HCT116 (cell line): ENCODE results near the gene AMZ1. TPM values are rescaled to one million over a fixed set of nuclear protein-coding genes. Genes with fewer than 3 reads are reported as not detected.

Experiments
- ATAC-seq: fragments of 200-7000 bp; cut with Tn5 transposase; 2 replicates; pipeline ENCODE4 v1.9.1; 2020; ENCODE audit warnings: mild to moderate bottlenecking, moderate library complexity
- BruUV-seq: library from RNA; stranded (reverse); fragments of 400-500 nt; replicated peaks from 2 replicates; lab custom pipeline; 2021; lab: Mats Ljungman, UMichigan
- CTCF ChIA-PET: fragments of 300-600 bp; sonication (Branson Sonifier 250); formaldehyde crosslinking; loops from one replicate; lab custom pipeline; 2021; ENCODE audit warnings: antibody characterized with exemption; lab: Charles Lee
- POLR2A ChIA-PET: fragments of 300-600, 350-600 bp; sonication (Branson Sonifier 250); formaldehyde crosslinking; loops from one replicate; lab custom pipeline; 2021; ENCODE audit warnings: antibody characterized with exemption; lab: Charles Lee
- RAD21 ChIA-PET, 2 experiments: fragments of 300-600 bp; sonication (Branson Sonifier 250); formaldehyde crosslinking; loops; one replicate each; lab custom pipeline; 2023; ENCODE audit warnings: low total read pairs in 2 of 2; ENCODE audit not compliant: uncharacterized antibody in 2 of 2, unreplicated experiment in 2 of 2, low non-redundant PET in 1 of 2; lab: Charles Lee
- DNase-seq: peaks from one replicate; pipeline ENCODE4 v3.0.0-alpha.2; 2010; ENCODE audit warnings: low read depth, low spot score
- H2AFZ ChIP-seq: fragments of 200-600 bp; shearing (Covaris generic), sonication (generic); 2 replicates; pipeline ENCODE4 v1.6.1; 2017; ENCODE audit warnings: low read depth, mixed run types, mixed read lengths, antibody characterized with exemption, low read length; ENCODE audit not compliant: poor library complexity, severe bottlenecking
- H3K27ac ChIP-seq: 2 replicates; pipeline ENCODE4 v1.5.1; 2012; ENCODE audit warnings: low read depth, low read length
- H3K27me3 ChIP-seq: fragments of 200-600 bp; sonication (generic); 2 replicates; pipeline ENCODE4 v1.6.1; 2016; ENCODE audit warnings: mixed run types, low read length, mixed read lengths; ENCODE audit not compliant: insufficient read depth
- H3K36me3 ChIP-seq, 2 experiments: fragments of 200-500 bp in 1 of 2; fragments of 200-600 bp in 1 of 2; sonication (Bioruptor generic) in 1 of 2; sonication (generic) in 1 of 2; 2 replicates each; pipeline versions ENCODE4 v1.5.1 to v1.6.1; 2014 to 2016; ENCODE audit warnings: low read length in 2 of 2, inconsistent platforms in 1 of 2, mixed read lengths in 1 of 2, mixed run types in 1 of 2; ENCODE audit not compliant: insufficient read depth in 2 of 2, control insufficient read depth in 1 of 2
- H3K4me1 ChIP-seq, 2 experiments: fragments of 200-600 bp in 1 of 2; sonication (generic) in 1 of 2; 2 replicates each; pipeline versions ENCODE4 v1.5.1 to v1.6.1; 2012 to 2017; ENCODE audit warnings: low read length in 2 of 2, inconsistent platforms in 1 of 2, mild to moderate bottlenecking in 1 of 2, mixed read lengths in 1 of 2, mixed run types in 1 of 2, moderate library complexity in 1 of 2; ENCODE audit not compliant: insufficient read depth in 2 of 2, control insufficient read depth in 1 of 2
- H3K4me2 ChIP-seq: fragments of 200-600 bp; sonication (generic); 2 replicates; pipeline ENCODE4 v1.6.1; 2017; ENCODE audit warnings: mixed run types, low read length, mixed read lengths
- H3K4me3 ChIP-seq, 2 experiments: fragments of 200-600 bp in 1 of 2; sonication (generic) in 1 of 2; replicated peaks in 1 of 2; 2 replicates each; pipeline ENCODE4 v1.5.1; 2011 to 2016; ENCODE audit warnings: low read length in 2 of 2, control low read depth in 1 of 2, low read depth in 1 of 2, mild to moderate bottlenecking in 1 of 2, mixed read lengths in 1 of 2, mixed run types in 1 of 2
- H3K79me2 ChIP-seq: fragments of 200-600 bp; sonication (generic); 2 replicates; pipeline ENCODE4 v1.6.1; 2017; ENCODE audit warnings: mild to moderate bottlenecking, mixed run types, low read length, moderate library complexity, mixed read lengths; ENCODE audit not compliant: insufficient read depth
- H3K9ac ChIP-seq: fragments of 200-600 bp; sonication (generic); 2 replicates; pipeline ENCODE4 v1.6.1; 2016; ENCODE audit warnings: low read length, mixed read lengths
- H3K9me2 ChIP-seq: fragments of 200-600 bp; sonication (generic), shearing (Covaris generic); 2 replicates; pipeline ENCODE4 v1.6.1; 2017; ENCODE audit warnings: mixed run types, mild to moderate bottlenecking, moderate library complexity; ENCODE audit not compliant: insufficient read depth
- H3K9me3 ChIP-seq, 2 experiments: fragments of 200-500 bp in 1 of 2; fragments of 200-600 bp in 1 of 2; sonication (Bioruptor generic) in 1 of 2; sonication (generic) in 1 of 2; 2 replicates each; pipeline ENCODE4 v1.6.1; 2014 to 2017; ENCODE audit warnings: low read length in 2 of 2, mixed read lengths in 2 of 2, inconsistent platforms in 1 of 2, low read depth in 1 of 2, mild to moderate bottlenecking in 1 of 2, mixed run types in 1 of 2, moderate library complexity in 1 of 2; ENCODE audit not compliant: control insufficient read depth in 1 of 2, insufficient read depth in 1 of 2
- H4K20me1 ChIP-seq: fragments of 200-600 bp; sonication (generic), shearing (Covaris generic); 2 replicates; pipeline ENCODE4 v1.6.1; 2017; ENCODE audit warnings: mixed run types, mild to moderate bottlenecking, moderate library complexity; ENCODE audit not compliant: insufficient read depth
- CBX3 ChIP-seq: IDR thresholded peaks from 2 replicates; pipeline ENCODE4 v1.6.1; 2012; ENCODE audit warnings: low read depth
- CEBPB ChIP-seq: IDR thresholded peaks from 2 replicates; pipeline ENCODE4 v1.6.1; 2012; ENCODE audit warnings: low read depth
- ELF1 ChIP-seq: IDR thresholded peaks from 2 replicates; pipeline ENCODE4 v1.6.1; 2012; ENCODE audit warnings: low read depth, borderline replicate concordance
- EZH2phosphoT487 ChIP-seq: fragments of 200-600 bp; IDR thresholded peaks from 2 replicates; pipeline ENCODE4 v1.6.1; 2018; ENCODE audit warnings: antibody characterized with exemption, borderline replicate concordance
- FOSL1 ChIP-seq: IDR thresholded peaks from 2 replicates; pipeline ENCODE4 v1.6.1; 2012; ENCODE audit warnings: low read depth
- JUND ChIP-seq: IDR thresholded peaks from 2 replicates; pipeline ENCODE4 v1.6.1; 2012
- MAX ChIP-seq: IDR thresholded peaks from 2 replicates; pipeline ENCODE4 v1.6.1; 2012
- POLR2A ChIP-seq: IDR thresholded peaks from 2 replicates; pipeline ENCODE4 v1.7.0; 2011; ENCODE audit warnings: borderline replicate concordance; ENCODE audit not compliant: insufficient read depth, insufficient read length; ENCODE audit errors: extremely low read depth
- SP1 ChIP-seq: IDR thresholded peaks from 2 replicates; pipeline ENCODE4 v1.6.1; 2012; ENCODE audit warnings: low read depth
- SRF ChIP-seq: IDR thresholded peaks from 2 replicates; pipeline ENCODE4 v1.6.1; 2012; ENCODE audit warnings: low read depth
- YY1 ChIP-seq: IDR thresholded peaks from 2 replicates; pipeline ENCODE4 v1.6.1; 2011; ENCODE audit warnings: low read length, low read depth, moderate library complexity, mild to moderate bottlenecking; ENCODE audit not compliant: insufficient replicate concordance; ENCODE audit errors: extremely low read depth
- ZFX ChIP-seq: fragments of 450-650 bp; IDR thresholded peaks from 2 replicates; pipeline ENCODE4 v1.6.1; 2017
- intact Hi-C: fragments of 100-400 bp; cut with micrococcal nuclease; formaldehyde crosslinking; loops from 2 replicates; pipeline ENCODE4 v1.10.0; 2022
- total RNA-seq: library from RNA; stranded (reverse); gene quantifications from one replicate; pipeline ENCODE4 v1.2.1, GENCODE V29; 2021; ENCODE audit not compliant: unreplicated experiment
- TF ChIP-seq, protein P1 (sequence below): IDR thresholded peaks from 2 replicates; pipeline ENCODE4 v1.6.1; 2011; ENCODE audit warnings: mild to moderate bottlenecking, low read length, moderate library complexity; ENCODE audit not compliant: insufficient replicate concordance; ENCODE audit errors: extremely low read depth
- TF ChIP-seq, protein P2 (sequence below): IDR thresholded peaks from 2 replicates; pipeline ENCODE4 v1.6.1; 2012; ENCODE audit warnings: low read depth

Gene AMZ1
- total RNA-seq, 1 experiment from 2014 or later = not detected

DNA sequence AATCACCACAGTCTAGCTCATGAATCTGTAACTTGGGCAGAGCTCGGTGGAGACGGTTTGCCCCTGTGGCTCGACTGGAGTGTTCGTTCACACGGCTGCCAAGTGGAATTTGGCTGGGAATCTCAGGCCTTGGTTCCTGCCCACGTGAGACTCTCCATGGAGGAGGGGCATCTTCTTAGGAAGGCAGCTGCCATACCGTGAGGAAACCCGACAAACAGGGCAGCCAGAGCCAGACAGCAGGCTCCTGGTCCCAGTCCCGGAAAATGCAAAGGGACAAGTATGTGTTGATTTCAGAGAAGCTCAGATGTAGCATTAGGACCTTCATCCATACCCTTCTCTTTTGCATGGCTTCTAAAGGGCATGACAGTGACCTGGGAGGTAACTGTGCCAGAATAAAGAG is 26.6 kb downstream of the AMZ1 start:
- no peak for ATAC-seq
- Histone ChIP-seq H4K20me1 (no peaks in the 10 kb centered on the region), H3K27ac (no peak overlapping the region), H3K36me3 (no peaks in the 10 kb centered on the region), H3K4me1 (no peaks in the 10 kb centered on the region; a peak in 1 of 4 replicates), H3K79me2 (no peaks in the 10 kb centered on the region), H3K9me3 (no peaks in the 10 kb centered on the region), H3K9me2 (no peaks in the 10 kb centered on the region), H2AFZ (no peak overlapping the region), H3K4me2 (no peak overlapping the region), H3K27me3 (no peaks in the 10 kb centered on the region), H3K4me3 (no peak overlapping the region), H3K9ac (no peak overlapping the region)
- no peak for TF ChIP-seq FOSL1
- TF ChIP-seq POLR2A = no peak
- no peak for TF ChIP-seq ZFX
- TF ChIP-seq ELF1 = no peak
- no peak for TF ChIP-seq CBX3
- TF ChIP-seq EZH2phosphoT487 = no peak
- POLR2A ChIA-PET = no interaction called here
- RAD21 ChIA-PET = no interaction called here
- intact Hi-C loops = no loop called here
- DNase-seq = no peak
- CTCF ChIA-PET = no interaction called here
- BruUV-seq = no TSS peak

- H3K27me3 ChIP-seq = no peaks in the 10 kb centered on the region
- H3K36me3 ChIP-seq = no peaks in the 10 kb centered on the region
- H4K20me1 ChIP-seq = no peaks in the 10 kb centered on the region
- no peak for DNase-seq
- H3K27ac ChIP-seq = no peak overlapping the region
- intact Hi-C loops = no loop called here
- H3K4me1 ChIP-seq = peaks cover 4 to 5% of the 10 kb centered on the region in 2 experiments
- no peaks in the 10 kb centered on the region for H3K9me3 ChIP-seq
- ChIA-PET POLR2A (no interaction called here), CTCF (no interaction called here), RAD21 (no interaction called here)
- no peak overlapping the region for H3K4me2 ChIP-seq
- no peaks in the 10 kb centered on the region for H3K9me2 ChIP-seq
- no peak overlapping the region for H2AFZ ChIP-seq
- H3K79me2 ChIP-seq = no peaks in the 10 kb centered on the region
- BruUV-seq = no TSS peak
- ATAC-seq = no peak
- no peak overlapping the region for H3K4me3 ChIP-seq
- no peak overlapping the region for H3K9ac ChIP-seq
- TF ChIP-seq YY1 = no peak
- TF ChIP-seq MAX = no peak
- TF ChIP-seq, protein P1, sequence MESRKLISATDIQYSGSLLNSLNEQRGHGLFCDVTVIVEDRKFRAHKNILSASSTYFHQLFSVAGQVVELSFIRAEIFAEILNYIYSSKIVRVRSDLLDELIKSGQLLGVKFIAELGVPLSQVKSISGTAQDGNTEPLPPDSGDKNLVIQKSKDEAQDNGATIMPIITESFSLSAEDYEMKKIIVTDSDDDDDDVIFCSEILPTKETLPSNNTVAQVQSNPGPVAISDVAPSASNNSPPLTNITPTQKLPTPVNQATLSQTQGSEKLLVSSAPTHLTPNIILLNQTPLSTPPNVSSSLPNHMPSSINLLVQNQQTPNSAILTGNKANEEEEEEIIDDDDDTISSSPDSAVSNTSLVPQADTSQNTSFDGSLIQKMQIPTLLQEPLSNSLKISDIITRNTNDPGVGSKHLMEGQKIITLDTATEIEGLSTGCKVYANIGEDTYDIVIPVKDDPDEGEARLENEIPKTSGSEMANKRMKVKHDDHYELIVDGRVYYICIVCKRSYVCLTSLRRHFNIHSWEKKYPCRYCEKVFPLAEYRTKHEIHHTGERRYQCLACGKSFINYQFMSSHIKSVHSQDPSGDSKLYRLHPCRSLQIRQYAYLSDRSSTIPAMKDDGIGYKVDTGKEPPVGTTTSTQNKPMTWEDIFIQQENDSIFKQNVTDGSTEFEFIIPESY = no peak
- TF ChIP-seq CEBPB = no peak
- TF ChIP-seq SP1 = no peak
- no peak for TF ChIP-seq ZFX
- TF ChIP-seq JUND = no peak
- TF ChIP-seq, protein P2, sequence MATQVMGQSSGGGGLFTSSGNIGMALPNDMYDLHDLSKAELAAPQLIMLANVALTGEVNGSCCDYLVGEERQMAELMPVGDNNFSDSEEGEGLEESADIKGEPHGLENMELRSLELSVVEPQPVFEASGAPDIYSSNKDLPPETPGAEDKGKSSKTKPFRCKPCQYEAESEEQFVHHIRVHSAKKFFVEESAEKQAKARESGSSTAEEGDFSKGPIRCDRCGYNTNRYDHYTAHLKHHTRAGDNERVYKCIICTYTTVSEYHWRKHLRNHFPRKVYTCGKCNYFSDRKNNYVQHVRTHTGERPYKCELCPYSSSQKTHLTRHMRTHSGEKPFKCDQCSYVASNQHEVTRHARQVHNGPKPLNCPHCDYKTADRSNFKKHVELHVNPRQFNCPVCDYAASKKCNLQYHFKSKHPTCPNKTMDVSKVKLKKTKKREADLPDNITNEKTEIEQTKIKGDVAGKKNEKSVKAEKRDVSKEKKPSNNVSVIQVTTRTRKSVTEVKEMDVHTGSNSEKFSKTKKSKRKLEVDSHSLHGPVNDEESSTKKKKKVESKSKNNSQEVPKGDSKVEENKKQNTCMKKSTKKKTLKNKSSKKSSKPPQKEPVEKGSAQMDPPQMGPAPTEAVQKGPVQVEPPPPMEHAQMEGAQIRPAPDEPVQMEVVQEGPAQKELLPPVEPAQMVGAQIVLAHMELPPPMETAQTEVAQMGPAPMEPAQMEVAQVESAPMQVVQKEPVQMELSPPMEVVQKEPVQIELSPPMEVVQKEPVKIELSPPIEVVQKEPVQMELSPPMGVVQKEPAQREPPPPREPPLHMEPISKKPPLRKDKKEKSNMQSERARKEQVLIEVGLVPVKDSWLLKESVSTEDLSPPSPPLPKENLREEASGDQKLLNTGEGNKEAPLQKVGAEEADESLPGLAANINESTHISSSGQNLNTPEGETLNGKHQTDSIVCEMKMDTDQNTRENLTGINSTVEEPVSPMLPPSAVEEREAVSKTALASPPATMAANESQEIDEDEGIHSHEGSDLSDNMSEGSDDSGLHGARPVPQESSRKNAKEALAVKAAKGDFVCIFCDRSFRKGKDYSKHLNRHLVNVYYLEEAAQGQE = no peak
- TF ChIP-seq EZH2phosphoT487 = no peak
- no peak for TF ChIP-seq SRF
Measured at GRCh38 chr7:2715341-2716231, 27.6 kb downstream of the AMZ1 start.
